AG09319 (cell line): ENCODE results near the gene NUCKS1.

ENCODE experiments used
- DNase-seq: peaks from one replicate; pipeline ENCODE4 v3.0.0-alpha.2; 2010; ENCODE audit warnings: low read depth; ENCODE audit errors: extremely low read depth
- CTCF ChIP-seq: IDR thresholded peaks from 2 replicates; pipeline ENCODE4 v1.5.1; 2011; ENCODE audit warnings: low read depth, mild to moderate bottlenecking, inconsistent platforms, low read length, moderate library complexity

Gene NUCKS1

GRCh38 chr1:205706601-205707502, 43.1 kb downstream of the NUCKS1 start:
- DNase-seq = no peak
- TF ChIP-seq CTCF = no peak

GRCh38 chr1:205704903-205705302, 45.1 kb downstream of the NUCKS1 start:
- no peak for DNase-seq

GRCh38 chr1:205703072-205703471, 46.9 kb downstream of the NUCKS1 start:
- DNase-seq = no peak
- no peak for TF ChIP-seq CTCF

More at GRCh38 chr1:205704903-205705302, 45.1 kb downstream of the NUCKS1 start:
- no peak for TF ChIP-seq CTCF

- no peak for DNase-seq
- no peak for TF ChIP-seq CTCF
Observed at GRCh38 chr1:205701891-205702290, 48.1 kb downstream of the NUCKS1 start.

GRCh38 chr1:205701420-205701819, 48.6 kb downstream of the NUCKS1 start:
- TF ChIP-seq CTCF = no peak
- no peak for DNase-seq

- no peak for TF ChIP-seq CTCF
- DNase-seq = no peak
Observed at GRCh38 chr1:205700865-205701401, 49.0 kb downstream of the NUCKS1 start.

- no peak for DNase-seq
- no peak for TF ChIP-seq CTCF
Observed at GRCh38 chr1:205699416-205699815, 50.6 kb downstream of the NUCKS1 start.
